ENCODE results near the gene SH3RF3.

Gene SH3RF3

DNA sequence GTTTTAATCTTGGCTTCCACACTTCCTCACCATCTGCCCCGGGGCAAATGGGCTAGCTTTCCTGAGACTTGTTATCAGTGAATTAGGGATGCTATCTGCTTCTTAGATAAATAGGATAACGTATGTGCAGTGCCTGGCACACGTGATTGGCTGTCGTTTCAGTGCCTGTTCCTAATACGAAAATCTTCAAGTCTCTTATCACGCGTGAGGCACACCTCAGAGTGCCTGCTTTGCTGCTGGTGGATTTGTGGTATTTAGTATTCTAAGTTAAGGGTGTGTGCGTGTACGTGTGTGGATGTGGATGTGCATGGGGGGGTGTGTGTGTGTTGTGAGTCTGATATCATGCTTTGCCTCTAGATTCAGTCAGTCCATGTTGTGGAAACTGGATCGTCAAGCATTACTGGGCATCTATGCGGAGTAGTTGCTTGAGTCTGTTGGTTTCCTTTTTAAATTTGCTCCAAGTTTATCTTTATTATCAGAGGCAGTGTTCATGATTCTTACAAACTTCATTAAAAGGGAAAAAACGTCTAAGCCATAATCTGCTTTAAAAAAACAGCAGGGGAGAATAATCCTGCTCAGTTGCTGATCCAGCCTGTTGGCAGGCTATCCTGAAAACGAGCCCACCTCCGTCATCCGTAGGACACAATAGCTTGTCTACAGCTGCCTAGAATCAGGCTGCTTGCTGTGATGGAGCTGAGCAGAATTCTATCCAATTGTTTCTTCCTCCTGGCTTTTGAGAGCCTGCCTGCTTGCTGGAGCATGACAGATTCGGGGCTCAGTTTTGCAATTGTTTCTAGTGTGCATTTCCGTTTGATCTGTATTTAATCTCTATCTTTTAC is 6.6 kb downstream of the SH3RF3 start:
- in situ Hi-C loops (cut with HindIII; ENCODE audit: low sequenced_read_pairs) = loop anchor here (10.0 to 25.0 kb wide), 2 partner anchors 252 to 509 kb away; no protein-coding TSS in a partner anchor

DNA sequence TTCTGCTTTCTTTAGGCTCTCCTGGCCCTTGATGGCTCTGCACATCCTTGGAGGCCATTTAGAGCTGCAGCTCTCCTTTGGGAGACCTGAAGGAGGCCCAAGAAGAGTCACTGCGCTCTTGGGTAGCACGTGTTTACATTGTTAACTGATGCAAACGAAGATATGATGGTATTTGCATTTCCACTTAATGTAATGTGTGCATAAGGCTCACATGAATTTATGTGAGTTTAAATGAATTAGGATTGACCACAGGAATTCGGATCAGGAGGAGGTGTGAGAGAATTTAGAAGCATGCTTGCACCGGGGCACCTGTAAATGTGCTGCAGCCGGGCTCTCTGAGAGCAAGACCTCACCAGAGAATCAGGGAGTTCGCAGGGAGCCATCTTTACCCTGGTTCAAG is 7.5 kb downstream of the SH3RF3 start:
- in situ Hi-C loops (cut with HindIII; ENCODE audit: low sequenced_read_pairs) = loop anchor here (10.0 to 25.0 kb wide), 2 partner anchors 251 to 508 kb away; no protein-coding TSS in a partner anchor

DNA sequence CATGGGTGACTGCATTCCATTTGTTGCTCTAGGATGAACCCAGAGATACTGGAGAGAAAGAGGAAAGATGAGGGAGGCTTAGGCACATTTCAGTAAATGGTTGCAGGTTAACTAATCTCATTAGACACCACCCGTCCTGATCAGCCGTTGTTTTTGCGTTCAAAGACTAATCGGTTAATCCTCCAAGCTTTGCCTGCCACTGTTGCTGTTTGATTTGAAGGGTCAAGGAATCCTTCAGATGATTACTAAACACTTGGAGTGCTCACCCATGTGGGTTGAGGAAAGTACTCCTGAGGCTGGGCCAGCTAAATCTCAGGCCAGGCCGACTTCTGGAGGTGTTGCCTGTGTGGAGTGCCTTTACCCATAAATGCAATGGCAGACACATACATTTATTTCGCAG is 8.6 kb downstream of the SH3RF3 start:
- in situ Hi-C loops (cut with HindIII; ENCODE audit: low sequenced_read_pairs) = loop anchor here (10.0 to 25.0 kb wide), 2 partner anchors 250 to 507 kb away; no protein-coding TSS in a partner anchor

DNA sequence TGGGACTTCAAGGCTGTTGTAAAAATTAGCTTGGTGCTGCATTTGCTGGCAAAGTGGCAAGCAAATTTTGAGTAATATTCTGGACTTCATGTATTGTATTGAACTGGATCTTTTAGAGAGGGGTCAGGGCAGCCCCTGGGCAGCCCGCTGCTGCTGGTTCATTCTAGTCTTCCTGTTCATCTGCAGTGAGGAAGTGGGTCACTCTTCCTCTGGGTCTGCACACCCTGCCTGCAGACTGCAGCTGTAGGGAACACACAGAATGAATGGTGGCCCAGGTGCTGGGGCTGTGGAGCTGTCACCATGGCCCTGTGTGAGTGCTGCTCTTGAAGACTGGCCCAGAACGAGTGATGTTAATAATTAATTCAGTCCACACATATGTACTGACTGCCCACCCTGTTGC is 9.4 kb downstream of the SH3RF3 start:
- in situ Hi-C loops (cut with HindIII; ENCODE audit: low sequenced_read_pairs) = loop anchor here (10.0 to 25.0 kb wide), 2 partner anchors 249 to 506 kb away; no protein-coding TSS in a partner anchor

DNA sequence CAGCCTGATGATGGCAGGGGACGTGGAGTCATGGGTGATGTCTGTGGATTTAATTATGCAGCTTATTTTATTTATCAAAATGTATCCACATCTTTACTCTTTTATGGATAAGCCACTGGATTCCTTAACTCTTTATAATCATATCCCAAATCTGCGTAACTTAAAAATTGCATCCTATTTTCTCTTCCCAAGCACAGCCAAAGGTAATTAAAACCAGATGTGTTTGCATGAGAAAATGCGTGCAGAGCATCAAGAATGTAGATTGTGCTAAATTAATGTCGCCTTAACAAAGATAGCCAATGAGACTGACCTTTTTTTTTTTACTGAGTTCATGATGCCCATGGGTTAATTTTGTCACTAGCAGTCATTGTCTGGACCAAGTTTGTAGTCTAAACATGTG is 10.0 kb downstream of the SH3RF3 start:
- in situ Hi-C loops (cut with HindIII; ENCODE audit: low sequenced_read_pairs) = loop anchor here (10.0 to 25.0 kb wide), 2 partner anchors 248 to 506 kb away; no protein-coding TSS in a partner anchor

DNA sequence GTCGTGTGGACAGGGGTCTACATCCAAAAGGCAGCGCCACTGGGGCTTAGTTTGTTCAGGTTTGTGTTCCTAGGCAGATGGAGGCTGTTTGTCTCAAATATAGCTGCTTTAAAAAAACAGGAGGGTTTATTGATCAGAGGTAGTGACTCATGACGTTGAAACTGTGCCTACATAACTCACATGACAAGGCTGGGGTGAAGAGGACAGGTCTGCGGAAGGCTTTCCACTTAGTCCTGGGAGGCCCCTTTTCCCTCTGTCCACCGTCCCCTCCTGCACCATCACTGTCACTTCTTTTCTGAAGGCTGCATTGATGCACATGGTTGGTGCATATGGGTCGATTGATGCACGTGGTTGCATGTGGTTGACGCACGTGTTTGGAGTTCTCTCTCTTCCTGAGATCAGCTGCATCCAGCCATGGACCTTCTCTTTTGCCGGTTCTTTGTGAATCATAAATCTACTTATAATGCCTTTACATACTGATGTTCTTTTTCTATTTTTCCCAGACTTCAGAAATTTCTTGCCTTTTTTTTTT is 10.9 kb downstream of the SH3RF3 start:
- in situ Hi-C loops (cut with HindIII; ENCODE audit: low sequenced_read_pairs) = loop anchor here (10.0 to 25.0 kb wide), 2 partner anchors 247 to 505 kb away; no protein-coding TSS in a partner anchor

DNA sequence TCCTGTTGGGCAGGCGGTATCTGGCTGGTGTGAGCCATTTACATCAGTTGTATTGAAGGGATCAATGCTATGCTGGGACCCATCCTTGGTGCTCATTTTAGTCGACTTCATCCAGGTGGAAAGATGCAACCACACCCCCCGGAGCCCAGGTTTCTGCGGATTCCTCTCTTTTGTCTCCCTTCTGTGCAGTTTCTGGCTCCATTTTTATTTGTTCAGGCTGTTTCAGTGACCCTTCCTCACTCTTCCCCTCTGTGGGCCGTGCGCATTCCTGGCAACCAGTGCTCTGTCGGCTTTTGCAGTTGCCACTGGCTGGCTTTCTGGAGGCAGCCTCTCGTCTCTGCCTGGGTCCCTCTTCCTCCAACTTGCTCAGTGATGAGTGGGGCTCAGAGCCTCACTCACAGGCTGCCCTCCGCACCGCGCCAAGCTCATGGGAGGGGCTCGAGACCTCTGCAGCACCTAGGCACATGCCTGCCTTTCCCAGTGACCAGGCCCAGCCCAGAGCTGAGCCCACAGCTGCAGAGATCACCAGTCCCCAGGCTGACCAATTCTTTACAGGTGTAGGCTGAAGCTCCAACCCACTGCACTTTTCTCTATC is 12.1 kb downstream of the SH3RF3 start:
- in situ Hi-C loops (cut with HindIII; ENCODE audit: low sequenced_read_pairs) = loop anchor here (25.0 kb wide), 1 partner anchor 246 kb away; no protein-coding TSS in a partner anchor

DNA sequence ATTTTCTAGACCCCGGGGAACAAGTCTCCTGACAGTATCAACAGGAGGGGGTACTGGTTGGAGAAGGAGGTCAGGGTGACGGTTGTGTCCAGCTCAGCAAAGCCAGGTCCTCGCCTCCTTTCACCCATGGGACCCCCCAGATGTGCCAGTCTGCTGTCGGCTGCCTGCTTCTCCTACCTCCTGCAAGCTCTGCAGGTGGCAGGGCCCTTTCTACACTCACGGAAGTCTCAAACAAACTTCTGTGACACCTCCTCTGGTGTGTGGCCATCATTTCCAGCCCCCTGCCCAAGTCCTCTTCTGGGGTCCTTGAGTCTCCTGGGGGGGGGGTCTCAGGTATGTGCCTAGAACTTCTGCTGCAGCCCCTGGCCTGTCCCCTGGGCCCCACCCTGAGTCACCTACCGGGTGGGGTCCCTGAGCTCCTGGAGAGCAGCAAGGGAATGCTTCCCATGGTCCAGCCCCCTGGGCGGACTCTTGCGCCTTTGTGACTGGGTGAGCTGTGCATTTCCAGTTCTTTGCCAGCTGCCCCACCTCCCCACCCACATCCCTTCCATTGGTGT is 12.8 kb downstream of the SH3RF3 start:
- in situ Hi-C loops (cut with HindIII; ENCODE audit: low sequenced_read_pairs) = loop anchor here (25.0 kb wide), 1 partner anchor 245 kb away; no protein-coding TSS in a partner anchor

DNA sequence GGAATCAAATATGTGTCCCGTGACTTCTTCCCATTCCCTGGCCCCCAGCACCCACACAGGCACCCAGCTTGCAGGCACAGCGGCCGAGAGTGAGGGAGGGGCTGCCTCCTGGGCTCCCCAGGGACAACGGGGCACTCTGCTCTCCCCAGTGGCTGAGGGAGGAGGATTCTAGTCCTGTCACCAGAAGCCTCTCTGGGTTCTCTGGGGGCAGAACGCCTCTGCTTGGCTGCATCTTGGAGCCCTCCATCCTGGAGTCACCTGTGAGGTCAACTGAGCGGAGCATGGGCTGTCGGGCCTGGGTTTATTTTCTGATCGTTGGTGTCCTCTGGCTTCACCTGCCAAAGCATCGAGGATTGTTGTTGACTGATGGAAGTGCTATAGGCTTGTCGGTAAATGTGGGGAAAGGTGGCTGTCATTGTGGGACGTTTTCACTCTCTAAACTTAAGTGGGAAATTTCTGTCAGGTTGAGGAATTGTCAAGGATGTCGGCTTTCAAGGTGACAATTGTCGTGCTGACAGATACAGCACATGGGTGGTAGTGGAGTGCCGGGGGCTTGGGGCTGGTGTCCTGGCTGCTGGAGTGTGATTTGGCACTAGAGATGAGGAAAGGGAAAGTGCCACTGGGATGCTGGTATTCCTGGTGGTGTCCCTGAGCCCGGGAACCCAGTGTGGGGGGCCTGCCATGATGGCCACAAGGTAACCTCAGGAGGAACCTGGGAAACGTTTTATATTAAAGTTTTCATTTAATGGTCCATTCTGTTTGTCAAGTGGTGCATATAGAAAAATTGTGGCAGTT is 13.6 kb downstream of the SH3RF3 start:
- in situ Hi-C loops (cut with HindIII; ENCODE audit: low sequenced_read_pairs) = loop anchor here (25.0 kb wide), 1 partner anchor 245 kb away; no protein-coding TSS in a partner anchor

DNA sequence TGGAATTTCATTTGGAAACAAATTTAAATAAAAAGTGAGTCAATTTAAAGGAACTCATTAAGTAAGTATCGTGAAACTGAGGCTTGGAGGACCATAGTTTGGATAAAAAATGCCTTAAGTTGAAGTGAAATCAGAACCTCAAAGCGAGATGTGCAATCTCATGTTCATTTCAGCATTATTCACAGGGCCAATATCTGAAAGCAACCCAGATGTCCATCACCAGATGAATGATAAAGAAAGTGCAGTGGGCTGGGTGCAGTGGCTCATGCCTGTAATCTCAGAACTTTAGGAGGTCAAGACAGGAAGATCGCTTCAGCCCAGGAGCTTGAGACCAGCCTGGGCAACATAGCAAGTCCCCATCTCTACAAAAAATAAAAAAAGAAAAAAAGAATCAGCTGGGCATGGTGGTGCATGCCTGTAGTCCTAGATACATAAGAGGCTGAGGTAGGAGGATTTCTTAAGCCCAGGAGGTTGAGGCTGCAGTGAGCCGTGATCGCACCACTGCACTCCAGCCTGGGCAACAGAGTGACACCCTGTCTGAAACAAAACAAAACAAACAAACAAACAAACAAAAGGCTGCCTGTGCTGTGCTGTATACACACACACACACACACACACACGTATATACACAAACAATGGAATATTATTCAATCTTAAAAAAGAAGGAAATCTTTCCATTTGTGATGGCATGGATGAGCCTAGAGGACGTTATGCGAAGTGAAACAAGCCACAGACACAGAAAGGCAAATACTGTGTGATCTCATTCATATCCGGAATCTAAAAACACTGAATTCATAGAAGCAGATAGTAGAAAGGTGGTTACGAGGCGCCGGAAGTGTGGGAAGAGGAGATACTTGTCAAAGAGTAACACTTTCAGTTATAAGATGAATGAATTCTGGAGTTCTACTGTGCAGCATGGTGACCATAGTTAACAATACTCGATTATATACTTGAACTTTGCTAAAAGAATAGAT is 14.5 kb downstream of the SH3RF3 start:
- in situ Hi-C loops (cut with HindIII; ENCODE audit: low sequenced_read_pairs) = loop anchor here (25.0 kb wide), 1 partner anchor 244 kb away; no protein-coding TSS in a partner anchor

DNA sequence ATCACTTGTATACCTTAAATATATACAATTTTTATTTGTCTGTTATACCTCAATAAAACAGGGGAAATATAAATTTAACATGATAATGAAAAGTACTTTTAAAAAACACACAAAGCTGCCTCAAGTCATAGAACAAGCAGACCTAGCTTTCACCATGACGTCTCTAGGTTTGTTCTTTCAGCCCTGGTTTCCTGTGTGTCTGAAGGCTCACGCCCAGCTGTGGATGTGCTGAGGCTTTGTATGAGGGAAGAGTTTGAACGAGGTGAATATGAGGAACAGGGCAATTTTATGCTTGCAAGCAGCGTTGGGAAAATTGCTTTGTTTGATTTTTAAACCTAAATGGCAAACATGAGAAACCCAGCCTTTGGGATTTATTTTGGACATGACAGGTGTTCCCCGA is 15.3 kb downstream of the SH3RF3 start:
- in situ Hi-C loops (cut with HindIII; ENCODE audit: low sequenced_read_pairs) = loop anchor here (25.0 kb wide), 1 partner anchor 243 kb away; no protein-coding TSS in a partner anchor

DNA sequence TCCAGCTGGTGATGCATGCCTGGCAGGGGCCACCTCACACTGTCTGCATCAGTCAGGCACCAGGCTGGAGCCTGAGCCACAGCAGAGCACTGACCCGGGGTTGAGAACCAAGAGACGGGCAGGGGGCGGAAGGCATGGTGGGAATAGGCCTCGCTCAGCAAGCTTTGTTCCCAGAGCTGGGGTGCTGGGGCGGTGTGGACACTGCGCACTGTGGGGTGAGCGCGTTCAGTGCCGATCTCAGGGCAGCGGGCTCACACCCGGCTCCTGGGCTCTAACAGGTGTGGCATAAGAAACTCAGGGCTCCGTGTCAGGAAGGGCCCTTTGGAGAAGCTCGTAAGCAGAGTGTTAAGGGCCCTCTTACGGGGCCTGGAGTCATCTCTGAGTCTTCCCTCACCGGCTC is 15.7 kb downstream of the SH3RF3 start:
- in situ Hi-C loops (cut with HindIII; ENCODE audit: low sequenced_read_pairs) = loop anchor here (25.0 kb wide), 1 partner anchor 243 kb away; no protein-coding TSS in a partner anchor

DNA sequence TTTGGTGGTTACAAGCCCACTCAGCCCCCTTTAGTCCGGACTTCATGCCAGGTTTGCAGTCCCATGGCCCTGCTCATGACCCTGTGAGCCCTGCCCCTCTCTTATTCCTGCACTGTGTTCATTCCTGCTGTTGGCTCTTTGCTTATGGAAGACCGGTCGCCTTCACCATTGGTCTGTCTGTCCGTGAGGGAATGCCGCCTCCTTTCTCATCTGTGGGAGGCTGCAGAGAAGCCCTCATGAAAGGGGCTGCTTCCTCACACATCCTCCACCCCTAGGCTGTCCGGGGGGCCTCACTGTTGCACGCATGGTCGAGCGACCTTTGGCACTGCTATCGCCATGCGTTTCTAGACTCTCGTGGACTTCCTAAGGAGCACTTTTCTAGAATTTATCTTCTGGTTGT is 16.3 kb downstream of the SH3RF3 start:
- in situ Hi-C loops (cut with HindIII; ENCODE audit: low sequenced_read_pairs) = loop anchor here (25.0 kb wide), 1 partner anchor 242 kb away; no protein-coding TSS in a partner anchor

DNA sequence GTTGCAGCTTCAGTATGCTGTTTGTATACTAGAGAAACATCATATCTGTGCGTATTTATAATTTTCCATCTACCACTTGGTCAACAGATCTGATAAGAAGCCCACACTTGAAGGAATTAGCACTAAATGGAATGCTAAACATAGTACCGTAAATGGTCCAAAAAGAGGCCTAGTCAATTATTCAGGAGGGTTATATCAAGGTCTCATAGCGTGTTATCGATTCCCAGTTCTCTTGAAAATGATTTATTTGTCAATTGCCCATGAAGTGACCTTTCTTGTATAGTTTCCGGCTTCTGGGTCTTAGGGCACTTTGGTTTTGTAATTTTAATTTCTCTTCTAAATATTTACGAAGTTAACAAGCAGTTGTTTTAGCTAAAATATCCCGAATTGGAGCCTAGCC is 18.4 kb downstream of the SH3RF3 start:
- in situ Hi-C loops (cut with HindIII; ENCODE audit: low sequenced_read_pairs) = loop anchor here (25.0 kb wide), 1 partner anchor 240 kb away; no protein-coding TSS in a partner anchor

DNA sequence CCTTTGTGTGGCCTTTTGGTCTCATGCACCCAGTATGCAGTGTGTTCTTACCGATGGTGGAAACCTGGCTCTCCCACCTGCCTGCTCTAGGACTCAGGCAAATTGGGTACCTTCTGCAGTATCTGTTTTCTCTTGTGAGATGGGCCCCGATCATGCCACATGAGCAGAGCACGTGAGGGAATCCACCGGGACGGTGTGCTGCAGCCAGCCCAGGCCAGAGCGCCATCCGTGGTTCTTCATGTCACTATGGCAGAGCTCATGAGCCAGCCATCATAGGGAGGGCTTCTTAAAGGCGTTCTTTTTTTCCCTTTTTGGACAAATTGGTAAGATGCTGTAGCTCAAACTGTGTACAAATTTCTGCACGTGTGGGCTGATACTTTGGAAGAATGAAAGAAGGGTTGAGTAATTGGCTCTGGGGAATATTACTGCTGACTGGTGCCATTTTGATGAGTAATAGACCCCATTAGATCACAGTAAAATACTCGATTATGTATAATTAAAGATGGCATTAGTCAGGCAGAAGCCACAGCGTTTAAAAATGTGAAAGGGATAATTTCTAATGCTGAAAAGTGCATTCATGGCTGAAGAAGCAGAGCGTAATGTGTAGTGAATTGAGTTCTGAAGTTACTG is 19.2 kb downstream of the SH3RF3 start:
- in situ Hi-C loops (cut with HindIII; ENCODE audit: low sequenced_read_pairs) = loop anchor here (25.0 kb wide), 1 partner anchor 239 kb away; no protein-coding TSS in a partner anchor

DNA sequence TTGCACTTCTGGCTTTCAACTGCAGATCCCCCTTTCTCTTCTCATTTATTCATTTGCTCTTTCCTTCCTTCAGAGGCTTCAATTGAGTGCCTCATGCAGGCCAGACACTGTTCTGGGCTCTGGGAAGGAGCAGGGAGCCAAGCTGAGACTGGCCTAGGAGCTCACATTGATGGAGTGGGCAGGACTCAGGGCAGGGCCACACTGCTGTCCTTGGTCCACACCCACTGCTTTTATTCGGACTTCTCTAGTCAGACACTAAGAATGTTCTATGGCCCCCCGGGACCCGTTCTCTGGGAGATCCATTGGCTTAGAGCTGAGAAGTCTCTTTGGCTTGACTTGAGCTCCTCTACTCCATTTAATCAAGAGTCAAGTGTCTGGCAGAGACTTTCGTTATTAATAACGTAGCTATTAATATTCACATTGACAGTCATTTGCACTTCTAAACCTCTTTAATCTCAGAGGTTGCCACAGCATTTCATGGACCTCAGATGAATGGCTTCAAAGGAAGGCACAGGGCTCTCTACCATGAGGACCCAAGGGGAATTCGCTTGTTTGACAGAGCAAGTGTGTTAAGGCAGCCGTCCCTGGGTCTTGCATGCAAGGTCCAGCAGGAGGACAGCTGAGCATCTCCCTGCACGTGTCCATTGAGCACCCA is 20.1 kb downstream of the SH3RF3 start:
- in situ Hi-C loops (cut with HindIII; ENCODE audit: low sequenced_read_pairs) = loop anchor here (25.0 kb wide), 1 partner anchor 238 kb away; no protein-coding TSS in a partner anchor

DNA sequence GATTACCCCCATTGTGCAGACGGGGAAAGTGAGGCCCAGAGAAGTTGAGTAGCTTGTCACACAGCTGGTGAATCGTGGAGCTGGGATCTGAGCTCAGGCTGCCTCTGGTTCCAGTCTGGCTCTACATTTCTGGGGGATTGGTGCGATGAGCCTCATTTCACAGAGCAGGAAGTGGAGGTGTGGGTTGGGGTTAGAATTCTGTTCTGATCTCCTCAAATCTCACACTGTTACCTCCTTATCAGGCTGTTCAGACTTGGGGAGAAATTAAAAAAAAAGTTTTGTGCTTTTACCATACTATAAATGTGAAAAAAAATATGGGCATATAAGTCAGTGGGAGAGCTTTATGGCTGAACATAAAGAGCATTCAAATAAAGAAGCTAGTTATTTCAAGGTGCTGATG is 21.6 kb downstream of the SH3RF3 start:
- in situ Hi-C loops (cut with HindIII; ENCODE audit: low sequenced_read_pairs) = no loop called here

DNA sequence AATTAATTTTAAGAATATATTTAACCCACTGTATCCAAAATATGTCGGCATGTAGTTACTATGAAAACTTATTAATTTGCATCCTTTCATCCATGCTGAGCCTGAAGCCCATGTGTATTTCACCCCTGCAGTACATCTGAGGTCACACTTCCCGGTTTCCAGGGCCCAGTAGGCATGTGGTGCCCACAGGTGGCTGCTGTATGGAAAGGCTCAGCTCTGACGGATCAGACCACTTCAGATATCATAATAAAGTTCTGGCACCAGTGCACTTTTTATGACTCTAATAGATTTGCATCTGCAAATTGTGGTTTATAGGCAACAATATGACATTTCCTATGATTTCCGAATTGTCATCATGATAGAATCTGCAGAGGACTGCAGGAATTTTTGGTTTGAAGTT is 22.5 kb downstream of the SH3RF3 start:
- in situ Hi-C loops (cut with HindIII; ENCODE audit: low sequenced_read_pairs) = no loop called here

Data from DLD1 (cell line).